A549 (cell line): Measurements from ENCODE around the gene TRIM69. TPM values are rescaled to one million over a fixed set of nuclear protein-coding genes. Genes with fewer than 3 reads are reported as not detected.

Experiments used
- ATAC-seq, 2 experiments: fragments of 200-7000 bp in 1 of 2; fragments of >200 bp in 1 of 2; cut with Nextera tagmentation in 1 of 2; cut with Tn5 transposase in 1 of 2; 3 replicates each; pipeline versions ENCODE4 v1.8.0 to v1.9.1; 2018 to 2020; ENCODE audit warnings: mild to moderate bottlenecking in 1 of 2, moderate library complexity in 1 of 2
- CTCF ChIA-PET: fragments of 300-600 bp; sonication (Branson Sonifier 250); formaldehyde crosslinking; extraction: SDS; loops from one replicate; lab custom pipeline; 2021; ENCODE audit warnings: antibody characterized with exemption, inconsistent platforms; lab: Yijun Ruan, JAX
- POLR2A ChIA-PET: fragments of 350-600 bp; formaldehyde crosslinking; extraction: SDS; loops from one replicate; lab custom pipeline; 2021; ENCODE audit warnings: antibody characterized with exemption, inconsistent platforms; lab: Yijun Ruan, JAX
- DNase-seq, 2 experiments: peaks; one replicate each; pipeline versions ENCODE4 v3.0.0 to v3.0.0-alpha.2; 2011 to 2016; ENCODE audit warnings: low read depth in 1 of 2, low spot score in 1 of 2
- FAIRE-seq: peaks from 2 replicates; lab custom pipeline; 2011; peaks lifted over from hg19 to GRCh38; lab: Jason Lieb, UNC
- H3K27ac ChIP-seq, 2 experiments: fragments of >200 bp; sonication (Bioruptor Twin); formaldehyde crosslinking; 3 replicates each; pipeline ENCODE4 v1.5.1; 2016 to 2017
- H3K4me1 ChIP-seq: fragments of >200 bp; sonication (Bioruptor Twin); formaldehyde crosslinking; 3 replicates; pipeline ENCODE4 v1.6.1; 2016
- H3K4me2 ChIP-seq: fragments of >200 bp; sonication (Bioruptor Twin); formaldehyde crosslinking; 3 replicates; pipeline ENCODE4 v1.6.1; 2016
- H3K4me3 ChIP-seq: fragments of >200 bp; sonication (Bioruptor Twin); formaldehyde crosslinking; 3 replicates; pipeline ENCODE4 v1.5.1; 2016
- H3K9me3 ChIP-seq: fragments of >200 bp; sonication (Bioruptor Twin); formaldehyde crosslinking; 3 replicates; pipeline ENCODE4 v1.6.1; 2016
- CEBPB ChIP-seq, 2 experiments: fragments of >200 bp in 1 of 2; sonication (Bioruptor Twin) in 1 of 2; formaldehyde crosslinking in 1 of 2; IDR thresholded peaks; 2 replicates each; pipeline ENCODE4 v1.6.1; 2012 to 2016
- FOSB ChIP-seq: fragments of 250-450 bp; sonication (Bioruptor Pico); IDR thresholded peaks from 2 replicates; pipeline ENCODE4 v1.5.0; 2020; ENCODE audit warnings: mild to moderate bottlenecking, moderate library complexity
- HOXA7 ChIP-seq: fragments of 250-450 bp; sonication (Bioruptor Pico); IDR thresholded peaks from 2 replicates; pipeline ENCODE4 v1.5.0; 2020; ENCODE audit warnings: mild to moderate bottlenecking, moderate library complexity
- NFE2L2 ChIP-seq: fragments of 150-350 bp; conservative IDR thresholded peaks from 2 replicates; pipeline ENCODE4 v1.6.1; 2014; ENCODE audit warnings: low read length
- RARB ChIP-seq: fragments of 250-450 bp; sonication (Bioruptor Pico); IDR thresholded peaks from 2 replicates; pipeline ENCODE4 v1.8.0; 2021; ENCODE audit warnings: mild to moderate bottlenecking, moderate library complexity
- WGBS: methylation state at CpG from one replicate; pipeline ENCODE4 v1.1.6; 2017; ENCODE audit errors: missing lambda C conversion rate; 5-methylcytosine and 5-hydroxymethylcytosine counted together
- polyA plus RNA-seq, 4 experiments: library from polyadenylated mRNA; depleted of rRNA in 3 of 4; stranded (reverse); fragments of >200 nt; fragmentation: RNase III in 1 of 4; extraction: RNeasy Plus Mini Kit Qiagen cat#74134 plus additional on column Dnase treatment in 1 of 4; gene quantifications; 2 replicates in 3 of 4; 3 replicates in 1 of 4; pipeline ENCODE4 v1.2.3, GENCODE V29; 2011 to 2017
- small RNA-seq, 6 experiments: library from RNA; depleted of rRNA; stranded (forward); fragments of <200 nt; gene quantifications; one replicate each; pipeline ENCODE3, GENCODE V24; 2012

Gene TRIM69
- polyA plus RNA-seq, 2 of the 4 experiments (the other 2 are of a cell fraction) = 9.0 to 10.4 TPM

DNA sequence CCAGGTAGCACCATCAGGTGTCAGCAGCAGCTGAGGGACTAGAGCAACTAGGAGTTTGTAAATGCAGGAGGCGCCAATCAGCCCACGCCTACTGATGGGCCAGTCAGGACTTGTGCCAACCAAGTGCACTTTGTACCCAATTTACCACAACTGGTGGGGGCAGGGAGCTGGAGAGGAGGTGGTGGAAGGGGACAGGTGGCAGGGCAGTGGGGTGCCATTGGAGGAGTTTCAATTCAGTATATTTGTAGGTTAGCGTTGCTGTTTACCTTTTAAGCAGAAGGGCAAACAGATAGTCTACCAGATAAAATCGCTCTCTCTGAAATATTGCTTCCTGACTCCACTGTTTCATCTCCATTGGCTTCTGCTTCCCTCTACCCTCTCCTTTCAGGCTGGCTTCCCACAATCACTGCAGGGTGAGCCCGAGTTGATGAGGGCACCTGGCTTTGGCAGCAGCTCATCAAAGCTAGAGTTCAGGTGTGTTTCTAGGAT is 75.7 kb downstream of the TRIM69 start:
- TF ChIP-seq CEBPB (IDR thresholded peaks at IDR 0.05) = no peak
- Histone ChIP-seq H3K27ac (no peak overlapping the region), H3K4me3 (no peak overlapping the region), H3K9me3 (no peaks in the 10 kb centered on the region), H3K4me2 (peak overlapping the region; percentile 48), H3K4me1 (peaks cover 7% of the 10 kb centered on the region; the same call in 1 of the 3 replicates)
- ATAC-seq (no peak), FAIRE-seq (no peak), DNase-seq (no peak)
- ChIA-PET POLR2A (no interaction called here), CTCF (interaction anchor here (1.2 kb wide), 1 partner anchor 41 kb away, joined by 3 read pairs; no protein-coding TSS in a partner anchor)
- WGBS = 26% methylated on average over 5 of the region's 5 CpGs

DNA sequence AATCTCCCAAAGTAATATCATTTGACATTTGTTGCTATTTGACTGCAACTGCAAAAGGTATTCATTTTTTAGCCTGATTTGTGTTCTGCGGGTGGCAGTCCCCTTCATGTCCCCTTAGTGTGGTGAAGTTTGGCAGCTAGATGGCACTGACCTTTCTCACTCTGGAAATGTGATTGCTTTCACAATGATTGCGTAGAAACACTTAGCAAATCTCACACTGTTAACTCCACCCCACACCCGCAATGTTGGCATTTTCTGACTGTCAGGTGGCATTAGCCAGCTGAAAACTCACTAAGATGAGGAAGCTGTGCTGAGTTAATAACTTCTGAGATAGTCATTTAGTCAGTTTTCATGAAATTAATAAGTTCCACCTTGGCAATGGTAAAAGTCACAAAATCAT is 76.9 kb downstream of the TRIM69 start:
- no peak for DNase-seq
- ChIA-PET POLR2A (no interaction called here), CTCF (no interaction called here)
- ATAC-seq = no peak
- Histone ChIP-seq H3K4me1 (peaks cover 7% of the 10 kb centered on the region; the same call in 1 of the 3 replicates), H3K27ac (no peak overlapping the region), H3K9me3 (no peaks in the 10 kb centered on the region), H3K4me3 (no peak overlapping the region), H3K4me2 (no peak overlapping the region)
- WGBS = 73% methylated on average over 3 of the region's 3 CpGs
- TF ChIP-seq NFE2L2 (no peak), FOSB (CRISPR knock-in tag) (no peak), HOXA7 (CRISPR knock-in tag) (no peak), RARB (CRISPR knock-in tag) (no peak)
- FAIRE-seq = no peak

Small RNAs within 50 kb of the gene (small RNA-seq; reads per million reads assigned to genes)
- 0 reads per million in 6 experiments for gene RF00019

Other genes with a start within 250 kb of the TRIM69 start
- gene EIF3J, start 199.4 kb upstream of the TRIM69 start, polyA plus RNA-seq (2011; rRNA removed) = 91.3 and 114 TPM in 2 replicates
- gene EIF3J, start 199.4 kb upstream of the TRIM69 start, polyA plus RNA-seq (2017; fragmentation: RNase III; extraction: RNeasy Plus Mini Kit Qiagen cat#74134 plus additional on column Dnase treatment) = 88.5 to 107 TPM (median 90.6 TPM) in 3 replicates
- gene SPG11, start 72.9 kb upstream of the TRIM69 start, polyA plus RNA-seq (2011; rRNA removed) = 26.9 and 33.9 TPM in 2 replicates
- gene SPG11, start 72.9 kb upstream of the TRIM69 start, polyA plus RNA-seq (2017; fragmentation: RNase III; extraction: RNeasy Plus Mini Kit Qiagen cat#74134 plus additional on column Dnase treatment) = 7.6 to 9.7 TPM (median 8.3 TPM) in 3 replicates
- gene PATL2, start 25.2 kb upstream of the TRIM69 start, polyA plus RNA-seq (2011; rRNA removed) = 0.13 and 0.26 TPM in 2 replicates
- gene PATL2, start 25.2 kb upstream of the TRIM69 start, polyA plus RNA-seq (2017; fragmentation: RNase III; extraction: RNeasy Plus Mini Kit Qiagen cat#74134 plus additional on column Dnase treatment) = 0.12 to 0.13 TPM in 2 of 3 replicates, not detected in the other
- gene B2M, start 25.0 kb upstream of the TRIM69 start, polyA plus RNA-seq (2011; rRNA removed) = 823 and 934 TPM in 2 replicates
- gene B2M, start 25.0 kb upstream of the TRIM69 start, polyA plus RNA-seq (2017; fragmentation: RNase III; extraction: RNeasy Plus Mini Kit Qiagen cat#74134 plus additional on column Dnase treatment) = 486 to 559 TPM (median 514 TPM) in 3 replicates
- gene TERB2, start 220.2 kb downstream of the TRIM69 start, polyA plus RNA-seq (2011; rRNA removed) = not detected in 2 replicates
- gene TERB2, start 220.2 kb downstream of the TRIM69 start, polyA plus RNA-seq (2017; fragmentation: RNase III; extraction: RNeasy Plus Mini Kit Qiagen cat#74134 plus additional on column Dnase treatment) = not detected in 3 replicates